ENCODE results near the gene ARHGEF28. TPM values are rescaled to one million over a fixed set of nuclear protein-coding genes. Genes with fewer than 3 reads are reported as not detected.

Gene ARHGEF28
- total RNA-seq, 2 experiments from 2014 or later = not detected

DNA sequence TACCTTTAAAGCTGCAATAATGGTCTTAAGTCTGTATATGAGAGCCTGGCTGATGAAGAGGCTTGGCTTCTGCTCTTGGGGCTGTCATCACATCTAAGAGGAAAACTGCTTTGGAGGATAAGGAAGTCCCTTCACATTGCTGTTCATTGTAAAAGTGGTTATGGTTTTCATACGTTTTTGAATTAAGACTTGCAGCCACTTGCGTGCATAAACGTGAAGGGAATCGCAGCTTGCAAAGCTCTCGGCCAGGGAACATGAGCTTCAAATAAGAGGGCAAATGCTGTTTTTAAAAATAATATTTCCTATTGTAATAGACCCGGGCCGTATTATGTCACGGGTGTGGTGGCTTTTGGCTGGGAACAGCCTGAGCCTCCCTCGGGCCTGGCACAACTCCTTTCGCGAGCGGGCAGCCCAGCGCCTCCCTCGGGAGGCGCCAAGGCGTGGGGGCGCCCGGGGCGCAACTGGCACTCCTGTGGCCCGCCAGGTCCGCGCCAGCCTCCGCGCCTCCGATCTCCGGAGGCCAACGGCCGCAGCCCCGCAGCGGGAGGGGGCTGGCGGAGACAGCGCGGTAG lies 538 bp upstream of the ARHGEF28 start:
- DNase-seq = no peak
- no peaks in the 10 kb centered on the region for H3K36me3 Mint-ChIP-seq (ENCODE audit: low read depth)
- no peak overlapping the region for H3K27ac Mint-ChIP-seq
- peak overlapping the region; percentile 33 for H3K4me3 Mint-ChIP-seq
- ChIA-PET POLR2A (no interaction called here), CTCF (interaction anchor here (0.7 to 1.3 kb wide), 3 partner anchors 28 to 616 kb away, joined by 3 to 4 read pairs (median 3); no protein-coding TSS in a partner anchor)
- H3K9me3 Mint-ChIP-seq = no peaks in the 10 kb centered on the region
- peaks cover 2% of the 10 kb centered on the region for H3K4me1 Mint-ChIP-seq
- H3K27me3 Mint-ChIP-seq = peaks cover 60% of the 10 kb centered on the region

DNA sequence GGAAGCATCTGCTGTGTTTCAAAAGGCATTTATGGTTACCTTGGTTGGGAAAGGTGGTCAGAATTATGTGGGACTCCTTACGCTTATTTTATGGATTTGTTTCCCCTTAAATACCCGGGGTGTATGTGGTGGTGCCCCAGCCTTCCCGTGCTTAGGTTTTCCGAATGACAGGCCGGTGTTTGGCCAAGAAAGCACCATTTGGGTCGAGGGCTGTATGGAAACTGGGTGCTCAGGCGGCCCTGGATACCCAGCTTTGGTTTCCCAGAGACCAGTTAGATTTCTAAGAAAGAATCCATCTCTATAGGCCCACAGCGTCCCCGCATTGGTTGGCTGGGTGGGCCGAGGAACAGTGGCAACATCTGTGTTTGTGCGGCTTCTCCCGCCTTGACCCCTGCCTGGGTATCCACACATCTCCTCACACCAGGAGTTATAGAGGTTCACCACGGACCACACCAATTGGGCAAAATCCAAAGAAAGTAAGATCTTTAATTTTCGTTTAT lies 868 bp downstream of the ARHGEF28 start:
- Mint-ChIP-seq H3K4me1 (peaks cover 2% of the 10 kb centered on the region), H3K36me3 (ENCODE audit: low read depth) (no peaks in the 10 kb centered on the region), H3K9me3 (no peaks in the 10 kb centered on the region), H3K4me3 (no peak overlapping the region), H3K27me3 (peaks cover 64% of the 10 kb centered on the region), H3K27ac (no peak overlapping the region)
- DNase-seq = no peak
- ChIA-PET POLR2A (no interaction called here), CTCF (interaction anchor here (1.3 kb wide), 1 partner anchor 30 kb away, joined by 3 read pairs; no protein-coding TSS in a partner anchor)

DNA sequence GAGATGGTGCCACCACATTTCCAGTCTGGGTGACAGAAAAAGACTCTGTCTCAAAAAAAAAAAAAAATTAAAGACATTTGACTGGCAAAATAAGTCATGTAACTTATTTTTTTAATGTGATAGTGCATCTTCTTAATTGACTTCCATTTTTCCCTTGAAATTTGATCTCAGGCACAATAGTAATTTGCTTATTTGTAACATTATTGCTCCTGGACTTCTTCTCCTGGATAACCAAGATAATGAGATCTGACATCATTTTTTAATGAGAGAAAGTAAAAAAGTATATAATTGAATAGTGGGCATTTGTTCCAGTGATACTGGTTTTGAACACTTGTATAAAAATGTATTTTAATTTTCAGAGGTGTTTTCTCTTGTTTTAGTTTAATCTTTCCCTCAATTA lies 3.5 kb downstream of the ARHGEF28 start:
- H3K4me3 Mint-ChIP-seq = no peak overlapping the region
- no peaks in the 10 kb centered on the region for H3K9me3 Mint-ChIP-seq
- H3K27me3 Mint-ChIP-seq = peaks cover 53% of the 10 kb centered on the region
- CTCF ChIA-PET = no interaction called here
- H3K36me3 Mint-ChIP-seq (ENCODE audit: low read depth) = no peaks in the 10 kb centered on the region
- H3K4me1 Mint-ChIP-seq = peaks cover 2% of the 10 kb centered on the region
- no peak overlapping the region for H3K27ac Mint-ChIP-seq
- no peak for DNase-seq
- POLR2A ChIA-PET = no interaction called here

DNA sequence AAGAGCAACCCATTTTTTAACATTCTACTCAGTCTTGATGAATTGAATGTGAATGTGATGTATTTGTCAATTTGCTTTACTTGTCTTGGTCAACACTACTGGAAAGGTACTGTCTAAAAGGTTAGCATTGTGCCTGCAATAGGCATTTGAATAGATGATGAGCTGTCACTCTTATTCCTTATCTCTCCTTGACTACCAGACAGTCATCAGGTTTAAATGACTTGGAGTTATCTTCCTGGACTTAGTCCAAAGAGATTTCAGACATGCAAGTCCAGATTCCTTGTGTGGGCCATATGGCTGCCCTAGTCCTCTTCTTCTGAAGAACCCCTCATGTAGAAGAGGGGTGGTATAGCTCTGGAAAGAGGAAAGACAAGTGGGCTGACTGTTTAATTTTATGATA lies 4.8 kb downstream of the ARHGEF28 start:
- Mint-ChIP-seq H3K4me3 (no peak overlapping the region), H3K27me3 (peaks cover 48% of the 10 kb centered on the region), H3K27ac (no peak overlapping the region), H3K36me3 (ENCODE audit: low read depth) (no peaks in the 10 kb centered on the region), H3K9me3 (no peaks in the 10 kb centered on the region), H3K4me1 (no peaks in the 10 kb centered on the region)
- no peak for DNase-seq
- ChIA-PET POLR2A (no interaction called here), CTCF (no interaction called here)

DNA sequence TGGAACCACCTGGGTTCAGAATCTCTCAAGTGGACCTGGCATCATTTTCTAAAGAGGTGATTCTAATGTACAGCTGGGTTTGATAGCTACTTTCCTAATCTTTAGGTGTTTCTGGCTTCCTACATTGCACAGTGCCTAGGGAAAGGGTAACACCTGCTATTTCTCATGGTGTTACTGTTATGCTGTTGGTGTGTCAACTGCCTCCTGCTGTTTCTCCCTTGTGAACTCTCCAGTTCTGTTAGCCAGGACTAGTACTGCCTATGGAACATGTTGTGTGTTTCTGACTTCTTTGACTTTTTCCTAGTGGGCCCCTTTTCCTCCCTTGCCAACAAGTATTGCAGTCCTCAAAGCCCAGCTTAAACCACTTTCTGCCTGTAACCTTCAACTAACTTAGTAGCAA lies 5.5 kb downstream of the ARHGEF28 start:
- ChIA-PET POLR2A (no interaction called here), CTCF (no interaction called here)
- no peak for DNase-seq
- Mint-ChIP-seq H3K27ac (no peak overlapping the region), H3K27me3 (peaks cover 53% of the 10 kb centered on the region), H3K4me3 (no peak overlapping the region), H3K36me3 (ENCODE audit: low read depth) (no peaks in the 10 kb centered on the region), H3K9me3 (no peaks in the 10 kb centered on the region), H3K4me1 (no peaks in the 10 kb centered on the region)

DNA sequence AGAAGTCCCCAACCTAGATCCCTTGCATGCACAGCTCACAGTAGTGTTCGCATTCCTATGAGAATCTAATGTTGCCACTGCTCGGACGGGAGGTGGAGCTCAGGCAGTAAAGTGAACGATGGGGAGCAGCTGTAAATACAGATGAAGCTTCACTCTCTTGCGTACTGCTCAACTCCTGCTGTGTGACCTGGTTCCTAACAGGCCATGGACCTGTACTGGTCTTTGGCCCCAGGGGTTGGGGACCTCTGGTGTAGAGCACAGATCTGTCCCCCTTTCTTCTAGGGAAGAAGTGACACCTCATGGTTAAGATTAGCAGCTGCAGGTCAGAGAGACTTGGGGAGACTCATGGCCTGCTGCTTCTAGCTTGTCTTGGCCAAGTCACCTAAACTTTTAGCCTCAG lies 7.1 kb downstream of the ARHGEF28 start:
- POLR2A ChIA-PET = no interaction called here
- Mint-ChIP-seq H3K27me3 (peaks cover 43% of the 10 kb centered on the region), H3K36me3 (ENCODE audit: low read depth) (no peaks in the 10 kb centered on the region), H3K27ac (no peak overlapping the region), H3K9me3 (no peaks in the 10 kb centered on the region), H3K4me3 (no peak overlapping the region), H3K4me1 (no peaks in the 10 kb centered on the region)
- CTCF ChIA-PET = interaction anchor here (1.2 kb wide), 1 partner anchor 42 kb away, joined by 3 read pairs; no protein-coding TSS in a partner anchor
- DNase-seq = no peak

DNA sequence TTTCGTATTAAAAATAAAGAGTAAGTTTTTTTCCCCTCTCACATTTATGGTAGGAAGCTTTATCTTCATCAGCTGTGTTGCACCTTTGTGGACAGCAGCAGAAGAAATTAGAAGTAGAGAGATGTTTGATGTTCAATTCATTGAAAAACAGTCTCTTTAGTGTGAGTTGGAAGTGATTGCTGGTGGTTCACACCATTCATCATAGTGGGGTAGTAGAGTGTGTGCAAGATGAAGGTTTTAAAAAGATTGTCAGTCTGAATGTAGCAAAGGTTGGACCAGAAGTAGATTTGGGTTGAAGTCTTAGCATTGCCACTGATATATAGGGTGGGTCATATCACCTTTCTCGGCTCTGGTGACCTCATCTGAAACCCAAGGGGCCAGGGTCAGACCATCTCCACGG lies 10.4 kb downstream of the ARHGEF28 start:
- Mint-ChIP-seq H3K4me1 (no peaks in the 10 kb centered on the region), H3K9me3 (no peaks in the 10 kb centered on the region), H3K27me3 (peaks cover 40% of the 10 kb centered on the region), H3K36me3 (ENCODE audit: low read depth) (no peaks in the 10 kb centered on the region), H3K27ac (no peak overlapping the region), H3K4me3 (no peak overlapping the region)
- POLR2A ChIA-PET = no interaction called here
- DNase-seq = no peak
- CTCF ChIA-PET = no interaction called here

DNA sequence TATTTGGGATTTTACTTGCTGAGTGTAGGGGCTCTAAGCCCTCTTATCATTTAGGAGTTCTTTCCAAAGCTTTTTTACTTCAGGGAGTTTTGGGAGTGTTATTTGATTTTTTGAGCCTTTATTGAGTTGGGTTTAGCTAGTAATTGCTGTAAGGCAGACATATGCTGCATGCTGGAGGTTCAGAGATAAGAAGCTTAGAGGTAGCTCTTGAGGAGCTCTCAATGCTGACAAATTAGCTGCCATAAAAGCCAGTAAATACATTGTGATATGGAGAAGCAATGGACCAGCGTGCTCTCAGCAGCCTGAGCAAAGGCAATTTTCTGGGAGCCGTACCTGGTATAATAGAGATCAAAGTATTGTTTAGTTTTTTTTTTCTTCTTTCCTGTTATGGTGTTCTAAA lies 11.6 kb downstream of the ARHGEF28 start:
- no peak for DNase-seq
- H3K27ac Mint-ChIP-seq = no peak overlapping the region
- no peaks in the 10 kb centered on the region for H3K4me1 Mint-ChIP-seq
- no peak overlapping the region for H3K4me3 Mint-ChIP-seq
- H3K9me3 Mint-ChIP-seq = no peaks in the 10 kb centered on the region
- peaks cover 41% of the 10 kb centered on the region for H3K27me3 Mint-ChIP-seq
- POLR2A ChIA-PET = no interaction called here
- CTCF ChIA-PET = no interaction called here
- no peaks in the 10 kb centered on the region for H3K36me3 Mint-ChIP-seq (ENCODE audit: low read depth)

DNA sequence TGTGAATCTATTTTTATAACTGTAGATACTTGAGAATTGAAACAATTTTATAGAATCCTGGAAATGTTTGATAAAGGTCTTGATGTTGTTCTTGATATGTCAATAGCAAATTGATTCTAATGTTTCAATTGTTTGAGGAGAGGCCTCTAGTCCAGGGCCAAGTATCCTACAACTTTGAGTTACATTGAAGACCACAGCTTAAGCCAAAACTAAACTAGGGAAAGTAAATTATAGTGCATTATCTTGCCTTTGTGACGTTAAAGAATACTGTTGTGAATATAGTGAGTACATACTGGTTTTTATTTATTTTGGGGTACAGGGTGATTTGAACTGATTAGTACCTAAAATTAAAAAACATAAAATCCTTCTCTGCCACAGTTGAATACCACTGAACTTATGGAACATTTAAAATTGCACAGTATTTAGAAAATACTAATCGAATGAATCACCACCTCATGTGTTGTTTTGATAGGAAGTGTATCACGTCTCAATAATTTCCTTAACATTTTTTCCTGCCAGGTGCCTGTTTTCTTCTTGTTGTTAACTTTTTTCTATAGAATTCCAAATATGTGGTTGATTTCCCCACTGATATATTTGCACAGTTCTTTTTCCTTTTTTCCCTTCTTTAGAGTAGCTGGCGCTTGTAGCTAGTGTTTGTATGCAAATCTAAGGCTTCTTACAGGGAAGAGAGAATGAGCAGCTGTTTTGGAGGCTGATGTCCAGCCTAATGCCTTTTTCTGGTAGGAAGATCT lies 12.5 kb downstream of the ARHGEF28 start:
- ChIA-PET POLR2A (no interaction called here), CTCF (no interaction called here)
- Mint-ChIP-seq H3K4me1 (no peaks in the 10 kb centered on the region), H3K27me3 (peaks cover 38% of the 10 kb centered on the region), H3K36me3 (ENCODE audit: low read depth) (no peaks in the 10 kb centered on the region), H3K4me3 (no peak overlapping the region), H3K9me3 (no peaks in the 10 kb centered on the region), H3K27ac (no peak overlapping the region)
- DNase-seq = no peak

DNA sequence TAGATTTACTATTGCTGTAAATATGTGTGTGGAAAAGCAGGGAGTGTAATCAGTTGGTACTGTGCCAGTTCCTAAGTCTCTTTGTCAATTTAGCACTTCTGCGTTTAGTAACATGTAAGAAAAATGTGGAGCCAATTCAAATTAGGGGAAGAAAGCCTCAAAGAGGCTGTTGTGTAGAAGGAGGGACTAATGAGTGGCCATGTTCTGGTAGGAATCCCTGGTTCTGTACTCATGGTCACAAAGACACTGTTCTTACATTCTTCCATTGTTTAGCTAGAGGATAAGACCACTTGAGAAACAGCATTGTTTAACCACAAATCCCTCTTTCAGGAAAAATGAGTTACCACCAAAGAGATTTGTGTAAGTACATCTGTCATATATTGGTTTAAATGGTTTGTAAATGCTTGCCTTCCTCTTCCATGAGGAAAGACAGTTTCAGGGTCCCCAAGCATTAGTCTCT lies 14.9 kb downstream of the ARHGEF28 start:
- Mint-ChIP-seq H3K9me3 (no peaks in the 10 kb centered on the region), H3K36me3 (ENCODE audit: low read depth) (no peaks in the 10 kb centered on the region), H3K27me3 (peaks cover 38% of the 10 kb centered on the region), H3K4me1 (no peaks in the 10 kb centered on the region), H3K4me3 (no peak overlapping the region), H3K27ac (no peak overlapping the region)
- DNase-seq = no peak
- ChIA-PET CTCF (no interaction called here), POLR2A (no interaction called here)

DNA sequence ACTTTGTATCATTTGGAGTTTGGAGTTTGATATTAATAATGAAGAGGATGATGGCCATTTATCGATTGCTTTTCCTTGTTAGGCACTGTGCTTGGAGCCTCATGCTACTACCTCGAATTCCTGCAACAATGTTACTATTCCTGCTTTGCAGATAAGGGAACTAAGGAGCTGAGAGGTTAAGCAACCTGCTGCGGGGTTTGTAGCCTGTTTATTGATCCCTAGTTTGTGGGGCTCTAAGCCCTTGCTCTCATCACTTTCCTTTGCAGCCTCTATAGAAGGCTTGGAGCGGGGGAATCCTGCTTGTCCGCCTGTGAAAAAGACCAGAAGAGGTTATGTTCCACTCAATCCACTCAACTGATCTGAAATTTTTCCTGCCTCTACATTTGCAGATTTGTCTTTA lies 15.8 kb downstream of the ARHGEF28 start:
- Mint-ChIP-seq H3K36me3 (ENCODE audit: low read depth) (no peaks in the 10 kb centered on the region), H3K27me3 (peaks cover 42% of the 10 kb centered on the region), H3K4me3 (no peak overlapping the region), H3K9me3 (no peaks in the 10 kb centered on the region), H3K4me1 (no peaks in the 10 kb centered on the region), H3K27ac (no peak overlapping the region)
- ChIA-PET CTCF (no interaction called here), POLR2A (no interaction called here)
- DNase-seq = no peak

DNA sequence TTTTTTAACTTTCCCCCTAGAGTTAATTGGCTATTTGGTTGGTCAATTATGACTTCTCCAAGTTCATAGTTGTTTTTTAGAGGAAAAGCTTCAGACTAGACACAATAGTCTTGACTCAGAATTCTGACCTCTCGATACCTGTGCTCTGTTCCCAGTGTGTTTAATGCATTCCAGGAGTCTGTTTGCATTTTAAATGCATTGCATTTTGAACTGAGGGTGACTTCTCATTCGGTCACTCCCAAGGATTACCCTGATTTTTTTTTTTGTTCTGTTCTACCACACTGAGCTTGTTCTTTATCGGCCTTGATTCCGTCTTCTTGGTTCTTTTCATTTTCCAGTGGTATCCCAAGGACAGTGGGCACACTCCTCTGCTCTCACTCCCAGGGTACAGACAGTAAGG lies 16.3 kb downstream of the ARHGEF28 start:
- Mint-ChIP-seq H3K4me1 (no peaks in the 10 kb centered on the region), H3K4me3 (no peak overlapping the region), H3K27ac (no peak overlapping the region), H3K9me3 (no peaks in the 10 kb centered on the region), H3K36me3 (ENCODE audit: low read depth) (no peaks in the 10 kb centered on the region), H3K27me3 (peaks cover 39% of the 10 kb centered on the region)
- ChIA-PET POLR2A (no interaction called here), CTCF (no interaction called here)
- DNase-seq = no peak

DNA sequence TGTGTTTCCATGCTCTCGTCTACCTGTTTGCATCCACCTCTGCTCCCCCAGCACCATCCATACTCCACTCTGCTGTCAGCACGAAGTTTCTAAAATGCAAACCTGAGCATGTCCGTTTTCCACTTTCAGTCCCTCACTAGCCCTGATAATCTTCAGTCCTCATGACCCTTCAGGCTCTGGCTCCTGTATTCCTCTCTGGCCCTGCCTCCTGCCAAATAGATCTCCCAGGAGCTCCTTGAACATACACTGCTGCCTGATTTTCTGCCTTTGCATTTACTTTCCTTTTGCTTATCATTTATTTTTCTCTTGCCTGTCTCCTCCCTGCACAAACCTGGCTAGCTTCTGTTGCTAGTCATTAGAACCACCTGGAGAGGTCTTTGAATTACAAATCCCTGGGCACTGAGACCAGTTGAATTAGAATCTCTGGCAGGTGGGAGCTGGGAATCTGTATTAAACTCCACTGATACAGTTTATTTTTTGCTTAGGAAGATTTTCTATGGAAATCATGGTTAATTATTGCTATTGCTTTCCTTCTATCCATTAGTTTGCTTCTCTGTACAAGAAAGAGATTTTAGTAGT lies 18.5 kb downstream of the ARHGEF28 start:
- Mint-ChIP-seq H3K9me3 (no peaks in the 10 kb centered on the region), H3K27ac (no peak overlapping the region), H3K36me3 (ENCODE audit: low read depth) (no peaks in the 10 kb centered on the region), H3K4me3 (no peak overlapping the region), H3K27me3 (peaks cover 41% of the 10 kb centered on the region), H3K4me1 (no peaks in the 10 kb centered on the region)
- POLR2A ChIA-PET = no interaction called here
- CTCF ChIA-PET = no interaction called here
- no peak for DNase-seq

DNA sequence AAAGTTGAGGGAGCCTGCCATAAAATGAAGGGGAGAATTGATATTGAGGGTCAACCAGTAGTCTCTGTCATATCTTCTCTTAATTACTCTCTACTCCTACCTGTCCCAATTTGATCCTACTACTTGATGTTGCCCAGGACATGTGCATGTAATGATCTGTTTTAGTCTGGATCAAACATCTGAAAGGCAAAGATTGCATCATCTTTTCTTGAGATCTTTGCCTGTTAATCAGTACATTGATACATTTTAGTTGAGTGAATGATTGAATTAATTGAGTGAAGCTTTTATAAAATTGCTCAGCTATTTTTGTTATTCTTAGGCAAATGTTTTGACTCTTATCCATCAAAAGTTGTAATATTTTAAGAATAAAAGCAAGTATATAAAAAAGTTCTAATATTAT lies 21.7 kb downstream of the ARHGEF28 start:
- H3K4me1 Mint-ChIP-seq = no peaks in the 10 kb centered on the region
- peaks cover 29% of the 10 kb centered on the region for H3K27me3 Mint-ChIP-seq
- H3K9me3 Mint-ChIP-seq = no peaks in the 10 kb centered on the region
- no peaks in the 10 kb centered on the region for H3K36me3 Mint-ChIP-seq (ENCODE audit: low read depth)
- CTCF ChIA-PET = no interaction called here
- no peak overlapping the region for H3K27ac Mint-ChIP-seq
- no peak overlapping the region for H3K4me3 Mint-ChIP-seq
- POLR2A ChIA-PET = no interaction called here
- no peak for DNase-seq

All from activated CD4-positive, alpha-beta memory T cell treated with anti-CD3 and anti-CD28 coated beads, Interleukin-2, amount 10 ng/mL, durations not matched to agents 7 days and 5 days (primary cell).